T-helper 1 cell treated with Interleukin-12 subunit alpha and Interleukin-12 subunit beta and Interleukin-4 antibody, amounts not matched to agents 30 ng/mL and 1 ng/mL, for 36 hours (primary cell): ENCODE measurements around the gene AHCYL1. TPM values are rescaled to one million over a fixed set of nuclear protein-coding genes. Genes with fewer than 3 reads are reported as not detected.
"Not testable (repeated sequence)": the region's sequence is repeated elsewhere in the genome, so short reads cannot be mapped to it uniquely, and the experiment has no call there.

Experiments
- intact Hi-C: fragments of 100-400 bp; cut with micrococcal nuclease; formaldehyde crosslinking; loops from one replicate; pipeline ENCODE4 v1.15.1; 2024
- total RNA-seq: library from RNA; stranded (reverse); gene quantifications from 2 replicates; pipeline ENCODE4 v1.2.3, GENCODE V29; 2022

Gene AHCYL1
- total RNA-seq, result 52.6 TPM in 2 replicates

- intact Hi-C loops, result loop anchor here (1.0 to 2.0 kb wide), 14 partner anchors 27 to 559 kb away; partner anchors contain the start of genes CSF1, GNAI3, GSTM4 and STRIP1
Measured at GRCh38 chr1:109984456-109985246, at the start of gene AHCYL1. TSS of gene AHCYL1 (plus strand) at chr1:109984765. CDS start at chr1:109985053, 288 bp downstream.

GRCh38 chr1:109935451-109935900 is 49.1 kb upstream of the AHCYL1 start:
- intact Hi-C loops, result no loop called here

- intact Hi-C loops, result no loop called here
Measured at GRCh38 chr1:109937738-109938137, 46.8 kb upstream of the AHCYL1 start.

GRCh38 chr1:109938556-109938955 is 46.0 kb upstream of the AHCYL1 start:
- intact Hi-C loops, result no loop called here

- intact Hi-C loops, result no loop called here
Measured at GRCh38 chr1:109942434-109942833, 42.1 kb upstream of the AHCYL1 start.

- intact Hi-C loops, result no loop called here
Measured at GRCh38 chr1:109944541-109944940, 40.0 kb upstream of the AHCYL1 start.

- intact Hi-C loops, result no loop called here
Measured at GRCh38 chr1:109946511-109946910, 38.1 kb upstream of the AHCYL1 start.

- intact Hi-C loops, result no loop called here
Measured at GRCh38 chr1:109947582-109948284, 36.8 kb upstream of the AHCYL1 start.

GRCh38 chr1:109948285-109948630 is 36.3 kb upstream of the AHCYL1 start:
- intact Hi-C loops, result no loop called here

- intact Hi-C loops, result no loop called here
Measured at GRCh38 chr1:109950038-109950437, 34.5 kb upstream of the AHCYL1 start.

GRCh38 chr1:109950509-109950908 is 34.1 kb upstream of the AHCYL1 start:
- intact Hi-C loops, result no loop called here

- intact Hi-C loops, result not testable (repeated sequence)
Measured at GRCh38 chr1:109951501-109951900, 33.1 kb upstream of the AHCYL1 start.

- intact Hi-C loops, result no loop called here
Measured at GRCh38 chr1:109954041-109954512, 30.5 kb upstream of the AHCYL1 start.

- intact Hi-C loops, result no loop called here
Measured at GRCh38 chr1:109959632-109959973, 25.0 kb upstream of the AHCYL1 start.

- intact Hi-C loops, result no loop called here
Measured at GRCh38 chr1:109959974-109960744, 24.4 kb upstream of the AHCYL1 start.

GRCh38 chr1:109960745-109961094 is 23.8 kb upstream of the AHCYL1 start:
- intact Hi-C loops, result no loop called here

GRCh38 chr1:109963864-109964263 is 20.7 kb upstream of the AHCYL1 start:
- intact Hi-C loops, result no loop called here

- intact Hi-C loops, result no loop called here
Measured at GRCh38 chr1:109969146-109969829, 15.3 kb upstream of the AHCYL1 start.

- intact Hi-C loops, result no loop called here
Measured at GRCh38 chr1:109969907-109970306, 14.7 kb upstream of the AHCYL1 start.

- intact Hi-C loops, result no loop called here
Measured at GRCh38 chr1:109971559-109971958, 13.0 kb upstream of the AHCYL1 start.

- intact Hi-C loops, result no loop called here
Measured at GRCh38 chr1:109974191-109974590, 10.4 kb upstream of the AHCYL1 start.
